ENCODE measurements around the gene ATG10.
"Not testable (repeated sequence)": the region's sequence is repeated elsewhere in the genome, so short reads cannot be mapped to it uniquely, and the experiment has no call there.

Gene ATG10

DNA sequence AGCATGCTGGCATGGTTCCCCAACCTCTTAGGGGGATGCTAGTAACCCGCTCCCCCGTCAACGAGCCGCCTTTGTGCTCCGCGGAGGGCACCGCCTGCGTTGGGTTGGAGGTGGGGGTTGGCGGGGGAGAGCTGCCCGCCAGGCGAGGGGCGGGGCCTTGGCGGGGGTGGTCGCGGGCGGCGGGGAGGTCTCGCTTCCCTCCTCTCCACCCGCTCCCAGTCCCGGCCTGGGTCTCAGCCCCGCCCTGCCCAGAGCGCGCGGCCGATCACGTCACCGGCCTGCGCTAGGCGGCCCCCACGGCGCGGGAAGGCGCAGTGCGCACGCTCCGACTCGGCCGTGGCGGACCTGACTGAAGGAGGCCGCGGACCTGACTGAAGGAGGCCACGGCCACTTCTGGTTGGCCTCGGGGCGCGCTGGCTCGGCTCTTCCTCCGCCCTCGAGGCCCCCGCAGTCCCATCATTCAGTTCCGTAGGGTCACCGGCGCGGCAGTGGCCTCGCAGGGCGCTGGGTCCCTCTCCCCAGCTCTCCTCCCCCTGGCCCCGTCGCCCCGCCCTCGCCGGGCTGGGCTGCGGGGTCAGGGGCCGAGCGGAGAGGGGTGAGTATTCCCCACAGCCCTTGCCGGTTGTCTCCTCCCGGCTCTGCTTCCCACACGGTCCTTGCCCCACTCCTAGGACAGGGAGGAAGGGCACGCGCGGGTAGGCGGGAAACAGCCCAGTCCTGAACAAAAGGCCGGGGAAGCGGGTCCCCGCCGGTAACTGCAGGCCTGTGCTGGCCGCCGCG lies at the start of gene ATG10:
Gene ATG10, plus strand, starts transcription at position 312 of the 780 bp plus-strand sequence. CDS start 15,548 bp downstream, outside the sequence.
- DNase-seq (ENCODE audit: low read depth, low spot score), result peak; percentile 71

DNA sequence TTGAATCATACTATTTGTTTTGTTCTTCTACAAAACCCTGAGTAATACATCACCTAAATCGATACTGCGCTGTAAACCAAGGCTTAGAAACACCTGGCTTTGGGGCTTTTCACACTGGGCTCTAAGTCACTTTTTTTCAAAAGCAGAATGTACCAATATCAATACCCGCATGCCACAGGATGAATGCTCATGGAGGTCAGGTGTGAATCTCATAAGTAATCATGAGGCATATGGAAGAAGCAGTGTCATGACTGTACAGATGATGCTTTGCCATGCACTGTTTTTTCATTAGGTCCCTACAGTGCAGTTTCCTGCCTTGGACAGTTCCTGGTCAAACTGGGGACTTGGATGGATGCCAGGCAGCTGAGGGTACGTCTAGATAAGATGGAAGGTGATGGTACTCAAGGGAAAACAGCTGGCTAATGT lies 49.0 kb upstream of the ATG10 start:
- no peak for DNase-seq (ENCODE audit: low read depth, low spot score)

DNA sequence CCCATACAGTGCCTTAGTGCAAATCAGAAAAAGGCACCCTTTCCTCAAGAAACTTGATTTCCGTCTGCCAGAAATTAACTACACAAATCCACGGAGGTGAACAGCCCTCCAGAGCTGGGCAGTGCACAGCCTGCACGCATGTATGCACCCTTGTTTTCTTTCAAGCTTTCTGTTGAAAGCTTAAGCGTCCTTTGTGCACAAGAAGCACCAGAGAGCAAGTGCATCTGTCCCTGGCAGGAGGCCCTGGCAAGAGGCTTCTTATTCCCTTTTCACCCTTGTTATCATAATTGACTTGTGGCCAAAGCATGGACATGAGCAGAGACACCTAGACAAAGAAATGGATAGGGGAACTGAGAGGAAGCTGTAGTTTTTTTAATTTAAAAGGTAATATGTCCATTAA lies 47.4 kb upstream of the ATG10 start:
- no peak for DNase-seq (ENCODE audit: low read depth, low spot score)

DNA sequence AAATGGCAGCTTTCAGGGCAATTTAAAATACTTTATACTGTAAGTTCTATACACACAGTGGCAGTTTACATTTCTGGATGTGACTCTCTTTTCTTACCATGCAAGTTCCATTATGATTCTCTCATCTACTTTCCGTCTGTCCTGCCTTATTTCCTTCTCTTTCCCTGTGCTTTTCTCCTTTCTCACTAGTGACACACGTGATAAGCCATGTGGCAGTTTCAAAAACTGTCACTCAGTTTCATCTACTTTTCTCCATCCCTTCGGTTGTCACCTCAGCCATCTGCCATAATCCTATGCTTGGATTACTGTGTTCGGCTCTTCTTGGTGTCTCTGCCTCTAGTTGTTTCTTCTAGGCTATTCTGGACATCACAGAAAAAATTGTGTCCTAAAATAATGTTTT lies 46.8 kb upstream of the ATG10 start:
- no peak for DNase-seq (ENCODE audit: low read depth, low spot score)

DNA sequence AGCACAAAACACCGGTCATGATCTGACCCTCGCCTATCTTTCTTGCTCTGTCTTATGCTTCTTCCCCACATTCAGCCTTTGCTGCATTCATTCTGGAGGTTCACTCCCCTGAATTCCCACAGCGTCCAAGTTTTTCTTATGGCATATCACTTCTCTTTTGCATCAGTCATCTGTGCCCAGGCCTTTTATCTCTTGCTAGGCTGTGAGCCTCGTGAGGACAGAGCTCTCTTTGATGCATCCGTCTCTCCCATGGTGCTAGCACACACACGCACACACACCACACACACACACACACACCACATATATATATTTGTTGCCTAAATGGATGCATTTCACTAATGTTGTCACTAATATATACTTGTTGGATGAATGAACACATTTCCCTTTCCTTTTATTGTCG lies 45.8 kb upstream of the ATG10 start:
- no peak for DNase-seq (ENCODE audit: low read depth, low spot score)

DNA sequence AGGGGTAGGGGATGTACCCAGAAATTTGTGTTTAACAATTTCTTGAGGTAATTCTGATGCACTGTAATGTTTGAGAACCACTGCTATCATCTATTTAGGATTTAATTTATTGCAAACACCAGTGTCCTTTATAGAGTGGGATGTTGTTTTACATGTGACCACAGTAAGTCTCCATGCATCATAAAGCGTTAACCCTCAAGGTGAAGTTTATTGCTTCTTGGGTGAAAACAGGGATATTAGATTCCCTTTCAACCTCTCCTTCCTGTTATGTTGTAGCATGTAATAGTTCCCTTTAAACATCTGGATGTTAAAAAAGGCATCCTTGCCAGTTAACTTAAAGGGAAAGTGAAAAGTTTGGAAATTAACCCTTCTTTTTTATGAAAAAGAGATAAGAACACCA lies 35.8 kb upstream of the ATG10 start:
- no peak for DNase-seq (ENCODE audit: low read depth, low spot score)

DNA sequence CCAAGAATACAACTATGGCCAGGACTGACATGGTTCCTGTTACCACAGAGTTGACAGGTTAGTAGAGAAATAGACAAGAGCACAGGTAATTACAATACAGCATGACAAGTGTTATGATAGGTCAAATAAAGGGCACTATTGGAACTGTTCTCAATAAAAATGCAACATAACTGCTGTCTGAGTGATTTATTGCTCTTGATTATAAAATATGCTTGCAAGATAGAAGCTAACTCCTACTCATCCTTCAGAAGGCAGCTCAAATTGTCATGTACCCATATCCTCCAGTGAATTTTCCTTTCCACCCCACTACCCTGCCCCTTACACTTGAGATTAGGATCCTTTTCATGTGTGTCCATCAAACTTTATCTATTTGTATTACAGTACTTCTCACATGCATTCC lies 35.1 kb upstream of the ATG10 start:
- DNase-seq (ENCODE audit: low read depth, low spot score), result no peak

DNA sequence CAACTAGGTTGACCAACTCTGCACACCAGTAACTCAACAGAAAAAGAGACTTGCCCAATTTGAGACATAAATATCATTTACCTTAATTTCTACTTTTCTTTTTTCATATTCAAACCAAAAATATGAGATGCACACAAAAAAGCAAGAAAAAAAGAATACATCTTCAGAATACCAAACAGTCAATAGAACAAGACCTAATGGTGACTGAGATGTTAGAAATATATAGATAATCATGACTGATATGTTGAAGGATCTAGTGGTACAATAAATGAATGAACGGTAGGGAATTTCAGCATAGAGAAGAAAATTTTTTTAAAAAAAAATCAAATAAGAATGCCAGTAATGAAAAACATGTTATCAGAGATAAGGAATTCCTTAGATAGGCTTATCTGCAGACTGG lies 29.1 kb upstream of the ATG10 start:
- no peak for DNase-seq (ENCODE audit: low read depth, low spot score)

DNA sequence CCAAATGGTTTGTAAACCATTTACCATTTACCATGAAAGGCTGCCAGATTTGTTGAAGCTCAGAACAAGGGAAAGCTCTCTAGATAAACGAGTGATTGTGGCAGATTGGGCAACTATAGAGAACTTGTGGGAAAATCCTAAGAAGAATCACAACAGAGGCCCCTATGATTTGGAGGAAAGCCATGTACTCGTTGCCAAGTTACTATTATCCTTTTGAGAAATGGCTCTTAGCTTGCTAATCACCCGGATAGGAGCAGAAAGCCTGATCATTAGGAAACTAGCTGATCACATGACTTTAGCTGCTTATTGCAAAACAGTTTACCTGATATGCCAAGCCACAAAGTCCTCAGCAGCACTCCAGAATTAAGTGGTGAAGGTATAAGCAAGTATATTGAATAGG lies 23.5 kb upstream of the ATG10 start:
- no peak for DNase-seq (ENCODE audit: low read depth, low spot score)

DNA sequence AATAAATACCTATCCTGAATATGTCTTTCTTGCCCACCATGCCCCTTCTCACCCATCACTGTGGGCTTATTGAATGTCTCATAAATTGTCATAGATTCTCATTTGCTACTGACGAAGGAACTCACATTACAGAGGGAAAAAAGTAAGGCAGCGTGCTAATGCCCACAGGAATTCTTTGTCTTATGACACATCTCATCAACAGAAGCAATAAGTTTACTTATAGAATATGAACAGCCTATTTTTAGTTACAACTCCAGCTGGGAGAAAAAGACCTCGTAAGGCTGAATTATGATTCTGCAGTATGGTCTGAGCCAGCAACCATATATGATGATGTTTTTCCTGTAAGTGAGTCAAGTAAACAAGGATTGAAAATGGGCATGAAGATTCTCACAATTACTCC lies 22.4 kb upstream of the ATG10 start:
- DNase-seq (ENCODE audit: low read depth, low spot score), result no peak

DNA sequence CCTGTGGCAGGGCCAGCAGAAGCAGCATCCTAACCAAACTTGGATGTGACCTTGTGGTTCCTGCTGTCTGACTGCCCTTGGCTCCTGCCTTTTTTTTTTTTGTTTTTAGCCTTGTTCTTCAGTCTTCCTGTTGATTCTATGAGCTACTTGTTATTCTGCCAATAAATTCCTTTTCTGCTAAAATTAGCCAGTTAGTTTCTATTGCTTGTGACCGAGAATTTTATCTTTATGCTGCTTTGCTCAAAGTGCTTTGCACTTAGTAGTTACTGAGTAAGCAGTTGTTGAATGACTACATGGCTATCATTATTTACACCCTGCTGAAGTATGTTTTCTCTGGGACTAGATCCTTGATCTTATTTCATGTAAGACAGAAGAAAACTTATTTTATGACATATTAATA lies 20.8 kb upstream of the ATG10 start:
- no peak for DNase-seq (ENCODE audit: low read depth, low spot score)

DNA sequence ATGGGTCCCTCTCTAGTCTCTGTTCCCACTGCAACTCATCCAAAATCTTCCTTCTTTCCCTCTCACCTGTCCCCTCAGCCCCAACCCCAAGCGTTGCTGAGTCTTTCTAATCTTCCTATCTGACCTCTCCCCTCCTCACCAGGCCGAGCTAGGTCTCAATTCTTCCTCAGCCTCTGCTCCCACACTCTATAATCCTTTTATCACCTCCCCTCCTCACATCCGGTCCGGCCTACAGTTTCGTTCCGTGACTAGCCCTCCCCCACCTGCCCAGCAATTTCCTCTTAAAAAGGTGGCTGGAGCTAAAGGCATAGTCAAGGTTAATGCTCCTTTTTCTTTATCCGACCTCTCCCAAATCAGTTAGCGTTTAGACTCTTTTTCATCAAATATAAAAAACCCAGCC lies 17.0 kb upstream of the ATG10 start:
- not testable (repeated sequence) for DNase-seq (ENCODE audit: low read depth, low spot score)

DNA sequence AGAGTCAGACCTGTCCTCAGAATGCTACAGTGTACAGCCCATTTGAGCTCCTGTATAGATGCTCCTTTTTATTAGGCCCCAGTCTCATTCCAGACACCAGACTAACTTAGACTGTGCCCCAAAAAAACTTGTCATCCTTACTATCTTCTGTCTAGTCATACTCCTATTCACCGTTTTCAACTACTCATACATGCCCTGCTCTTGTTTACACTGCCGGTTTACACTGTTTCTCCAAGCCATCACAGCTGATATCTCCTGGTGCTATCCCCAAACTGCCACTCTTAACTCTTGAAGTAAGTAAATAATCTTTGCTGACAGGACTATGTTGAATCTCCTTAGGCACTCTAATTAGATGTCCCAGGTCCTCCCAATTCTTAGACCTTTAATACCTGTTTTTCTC lies 13.7 kb upstream of the ATG10 start:
- not testable (repeated sequence) for DNase-seq (ENCODE audit: low read depth, low spot score)

DNA sequence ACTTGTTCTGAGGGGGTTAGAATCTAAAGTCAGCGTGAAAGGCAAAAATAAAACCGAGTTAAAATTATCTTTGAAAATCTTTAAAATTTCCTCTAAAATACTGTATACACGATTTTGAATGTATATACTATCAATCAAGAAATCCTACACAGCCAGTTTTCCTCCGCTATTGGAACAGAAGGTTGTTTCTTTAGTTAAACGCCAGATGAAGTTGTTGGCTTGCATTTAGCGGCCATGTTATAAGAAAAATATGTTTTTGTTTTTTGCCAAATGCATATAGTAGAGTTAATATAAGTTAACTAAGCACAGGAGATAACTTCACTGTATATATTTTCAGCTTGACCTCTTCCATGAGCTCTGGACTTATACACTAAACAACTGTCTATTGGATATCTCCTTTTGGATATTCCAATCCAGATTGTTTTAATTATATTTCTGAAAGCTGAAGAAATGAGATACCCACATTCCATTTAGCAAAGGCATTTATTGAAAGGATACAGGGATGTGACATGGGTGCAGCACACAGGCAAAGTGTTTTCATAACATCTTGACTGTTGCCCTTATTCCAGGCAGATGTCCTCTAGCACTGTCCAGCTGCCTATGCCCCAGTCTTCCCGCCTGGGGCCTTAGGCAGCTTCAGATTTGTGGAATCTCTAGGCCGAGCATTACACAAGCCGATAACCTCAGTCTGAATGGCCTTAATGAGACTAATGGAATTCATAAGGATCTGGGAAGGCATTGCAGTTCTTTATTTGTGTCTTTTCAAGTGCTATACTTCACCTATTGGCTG lies 10.0 kb upstream of the ATG10 start:
- no peak for DNase-seq (ENCODE audit: low read depth, low spot score)

DNA sequence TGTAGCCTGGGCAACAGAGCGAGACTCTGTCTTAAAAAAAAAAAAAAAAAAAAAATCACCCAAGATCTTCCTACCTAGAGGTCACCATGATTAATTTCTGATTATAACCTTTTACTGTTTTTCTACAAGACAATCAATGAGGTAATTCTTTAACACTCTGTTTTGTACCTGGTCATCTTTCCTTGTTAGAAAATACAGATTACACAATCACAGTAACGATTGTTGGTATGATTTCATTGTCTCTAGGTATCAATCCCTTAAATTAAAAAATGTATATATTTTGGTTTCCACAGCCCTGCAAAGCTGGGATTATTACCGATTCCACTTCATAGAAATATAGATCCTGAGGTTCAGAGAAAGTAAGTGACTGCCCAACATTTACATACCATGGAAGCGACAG lies 8.3 kb upstream of the ATG10 start:
- no peak for DNase-seq (ENCODE audit: low read depth, low spot score)

DNA sequence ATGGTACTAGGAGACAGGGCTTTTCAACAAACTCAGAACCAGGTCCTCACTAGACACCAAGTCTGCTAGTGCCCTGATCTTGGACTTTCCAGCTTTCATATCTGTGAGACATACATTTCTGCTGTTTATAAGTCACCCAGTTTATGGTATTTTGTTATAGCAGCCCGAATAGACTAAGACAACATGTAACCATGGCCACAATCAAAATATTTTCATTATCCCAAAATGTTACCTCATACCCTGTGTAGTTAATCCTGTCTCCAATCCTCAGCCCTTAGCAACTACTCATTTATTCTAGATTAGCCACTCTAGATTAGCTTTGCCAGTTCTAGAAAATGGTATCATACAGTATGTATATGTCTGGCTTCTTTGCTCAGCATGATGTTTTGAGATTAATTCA lies 6.3 kb upstream of the ATG10 start:
- no peak for DNase-seq (ENCODE audit: low read depth, low spot score)

DNA sequence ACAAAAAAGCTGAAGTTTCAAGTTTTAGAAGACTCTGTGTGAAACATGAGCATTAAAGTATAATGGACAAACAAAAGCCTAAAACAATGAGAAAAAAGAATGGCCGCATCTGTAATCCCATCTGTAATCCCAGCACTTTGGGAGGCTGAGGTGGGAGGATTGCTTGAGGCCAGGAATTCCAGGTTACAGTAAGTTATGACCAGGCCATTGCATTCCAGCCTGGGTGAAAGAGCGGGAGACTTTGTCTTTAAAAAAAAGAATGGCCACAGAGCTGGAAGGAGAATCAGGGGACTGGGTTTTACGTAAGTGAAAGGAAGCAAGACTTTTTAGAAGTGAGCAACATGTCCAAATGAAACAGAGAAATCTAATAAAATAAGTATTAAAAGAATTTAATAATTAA lies 2.6 kb upstream of the ATG10 start:
- DNase-seq (ENCODE audit: low read depth, low spot score), result no peak

DNA sequence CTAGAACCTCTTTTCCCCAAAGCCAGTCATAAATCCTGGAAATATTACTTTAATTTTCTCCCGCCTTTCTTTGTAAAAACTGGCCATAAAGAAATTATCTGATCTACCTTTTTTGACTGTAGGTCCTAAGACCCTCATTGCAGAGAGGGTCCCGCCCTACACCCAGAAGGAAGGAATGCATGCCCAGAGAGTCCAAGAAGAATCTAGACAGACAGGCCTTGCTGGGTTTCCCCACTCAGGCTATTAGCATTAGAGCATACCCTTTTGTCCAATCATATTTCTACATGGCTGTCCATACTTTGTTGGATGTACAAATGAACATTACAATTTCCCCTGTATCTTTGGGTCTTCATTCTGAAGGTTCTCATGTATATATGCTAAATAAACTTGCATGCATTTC lies 1.9 kb upstream of the ATG10 start:
- DNase-seq (ENCODE audit: low read depth, low spot score), result no peak

DNA sequence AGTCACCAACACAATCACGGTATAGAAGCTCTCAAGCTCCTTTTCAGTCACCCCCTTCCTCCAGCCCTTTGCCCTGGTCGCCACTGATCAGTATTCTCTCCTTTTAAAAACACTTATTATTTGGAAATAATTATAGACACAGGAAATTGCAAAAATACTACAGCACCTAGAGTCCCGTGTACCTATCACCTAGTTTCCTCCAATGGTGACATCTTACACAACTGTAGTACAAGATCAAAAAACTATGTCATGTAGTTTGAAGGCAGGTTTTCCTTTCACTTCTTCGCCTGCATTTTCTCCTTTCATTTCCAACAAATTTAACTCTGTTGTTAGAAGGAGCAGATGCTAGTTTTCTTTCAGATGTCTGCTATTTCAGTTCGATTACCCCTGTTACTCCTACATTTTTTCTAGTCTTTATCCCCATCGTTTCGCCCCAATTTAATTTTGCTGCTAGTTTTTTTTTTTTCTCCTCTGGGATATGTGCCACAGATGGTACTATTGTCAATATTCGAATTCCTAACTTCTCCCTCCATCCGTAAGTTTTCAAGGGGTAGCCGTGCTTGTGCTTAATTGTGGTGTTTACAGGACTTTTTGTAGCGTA lies 612 bp upstream of the ATG10 start:
- no peak for DNase-seq (ENCODE audit: low read depth, low spot score)

DNA sequence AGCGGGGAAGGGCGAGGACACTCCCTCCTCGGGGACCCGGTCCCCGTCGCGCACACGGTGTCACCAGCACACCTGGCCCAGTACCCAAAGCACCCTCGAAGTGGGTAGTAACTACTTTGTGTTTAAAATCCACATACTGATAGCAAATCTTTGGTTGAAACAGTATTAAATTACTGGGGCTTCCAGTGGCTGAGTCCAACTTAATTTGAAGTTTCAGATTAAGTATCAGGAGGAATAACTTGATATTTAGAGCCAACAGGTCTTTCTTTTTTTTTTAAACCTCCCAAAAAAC lies 615 bp downstream of the ATG10 start:
- no peak for DNase-seq (ENCODE audit: low read depth, low spot score)

DNA sequence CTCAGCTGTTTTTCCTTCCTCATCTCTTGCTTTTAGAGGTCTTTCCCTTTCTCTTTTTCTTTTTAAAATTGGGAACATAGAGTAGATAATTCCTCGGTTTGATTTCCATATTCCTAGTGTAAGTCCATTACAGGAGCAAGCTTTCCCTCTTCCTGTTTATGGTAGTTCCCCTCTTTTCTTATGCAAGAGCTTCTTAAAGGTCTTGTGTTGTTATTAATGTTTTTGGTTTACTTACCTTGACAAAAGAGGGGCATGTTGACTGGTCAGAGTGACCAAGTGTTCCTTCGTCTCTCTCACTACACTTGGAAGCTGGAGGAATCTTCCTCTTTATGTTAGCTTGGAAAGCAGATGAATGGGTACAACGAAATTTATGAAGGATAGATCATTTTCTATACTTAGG lies 8.3 kb downstream of the ATG10 start:
- no peak for DNase-seq (ENCODE audit: low read depth, low spot score)

DNA sequence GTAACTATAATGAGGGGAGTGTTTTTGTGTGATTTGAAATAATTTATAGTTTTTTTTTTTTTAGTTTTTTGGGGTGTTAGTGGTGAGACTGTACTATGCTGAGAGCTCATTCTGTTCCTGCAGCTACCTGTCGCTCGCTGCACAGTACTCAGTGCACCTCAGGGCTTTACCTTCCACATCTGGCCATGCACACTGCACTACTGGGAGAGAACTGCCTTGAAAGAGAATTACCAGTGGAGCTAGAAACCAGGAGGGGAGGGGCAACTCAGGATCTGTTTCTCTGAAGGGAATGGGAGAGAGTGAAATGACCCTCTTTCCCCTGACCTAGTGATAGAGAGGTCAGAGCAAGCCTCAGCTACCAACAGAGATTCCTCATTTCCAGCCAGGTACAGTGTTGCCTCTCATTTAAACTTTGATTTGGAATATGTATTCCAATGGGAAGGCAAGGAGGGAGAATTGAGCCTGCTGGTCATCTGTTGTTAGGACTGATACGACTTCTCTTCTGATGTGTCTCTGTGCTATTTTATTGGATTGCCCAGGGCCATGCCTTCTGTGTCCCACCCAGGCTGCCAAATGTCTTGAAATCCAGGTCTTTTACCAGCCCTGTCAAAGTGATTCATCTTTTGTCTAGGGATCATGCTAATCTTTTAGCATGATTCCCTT lies 8.9 kb downstream of the ATG10 start:
- DNase-seq (ENCODE audit: low read depth, low spot score), result no peak
